Naive thymus-derived CD4-positive, alpha-beta T cell (primary cell): ENCODE results near the gene PRR15L. TPM values are rescaled to one million over a fixed set of nuclear protein-coding genes. Genes with fewer than 3 reads are reported as not detected.
"Not testable (repeated sequence)": the region's sequence is repeated elsewhere in the genome, so short reads cannot be mapped to it uniquely, and the experiment has no call there.

Experiments used
- ATAC-seq: fragments of 150-1000 bp; cut with Tn5 transposase; 2 replicates; pipeline ENCODE4 v1.10.0; 2021; ENCODE audit warnings: mild to moderate bottlenecking, moderate library complexity
- CTCF ChIA-PET: fragments of 350-600 bp; sonication (Branson Sonifier 250); formaldehyde crosslinking; loops from one replicate; lab custom pipeline; 2021; ENCODE audit warnings: antibody characterized with exemption; lab: Charles Lee
- POLR2A ChIA-PET: fragments of 350-600 bp; sonication (Branson Sonifier 250); formaldehyde crosslinking; loops from one replicate; lab custom pipeline; 2021; ENCODE audit warnings: antibody characterized with exemption, inconsistent platforms; lab: Charles Lee
- DNase-seq, 9 donors: peaks; one replicate each; pipeline versions ENCODE4 v3.0.0 to v3.0.0-alpha.2; 2020 to 2022; ENCODE audit warnings: mixed read lengths in 1 of 9
- H3K27ac ChIP-seq: one replicate; pipeline ENCODE4 v1.7.0; 2013; ENCODE audit warnings: mild to moderate bottlenecking, low read depth, low read length, moderate library complexity
- H3K27me3 ChIP-seq, 2 donors: one replicate each; pipeline ENCODE4 v1.7.0; 2013; ENCODE audit warnings: low read length in 2 of 2, mild to moderate bottlenecking in 2 of 2, moderate library complexity in 2 of 2; ENCODE audit not compliant: control insufficient read depth in 2 of 2, insufficient read depth in 2 of 2
- H3K36me3 ChIP-seq, 3 experiments: 1 replicate in 2 of 3; 2 replicates in 1 of 3; pipeline ENCODE4 v1.7.0; 2013; ENCODE audit warnings: low read length in 3 of 3, mild to moderate bottlenecking in 3 of 3, moderate library complexity in 1 of 3; ENCODE audit not compliant: insufficient read depth in 3 of 3, control insufficient read depth in 2 of 3
- H3K4me1 ChIP-seq, 2 donors: one replicate each; pipeline ENCODE4 v1.7.0; 2013; ENCODE audit warnings: low read length in 2 of 2, mild to moderate bottlenecking in 2 of 2, moderate library complexity in 1 of 2; ENCODE audit not compliant: control insufficient read depth in 2 of 2, insufficient read depth in 2 of 2
- H3K4me3 ChIP-seq: 2 replicates; pipeline ENCODE4 v1.7.0; 2013; ENCODE audit warnings: mild to moderate bottlenecking, low read length
- H3K9me3 ChIP-seq, 3 experiments: 1 replicate in 2 of 3; 2 replicates in 1 of 3; pipeline ENCODE4 v1.7.0; 2013; ENCODE audit warnings: low read length in 3 of 3; ENCODE audit not compliant: control insufficient read depth in 2 of 3
- H3K27ac Mint-ChIP-seq, 9 donors: one replicate each; pipeline ENCODE4 v1.8.0; 2020 to 2022; ENCODE audit warnings: mixed read lengths in 9 of 9, mild to moderate bottlenecking in 8 of 9, moderate library complexity in 5 of 9, inconsistent platforms in 2 of 9
- H3K27me3 Mint-ChIP-seq, 5 donors: one replicate each; pipeline ENCODE4 v1.8.0; 2021 to 2022; ENCODE audit warnings: mixed read lengths in 5 of 5, mild to moderate bottlenecking in 1 of 5
- H3K36me3 Mint-ChIP-seq, 5 donors: one replicate each; pipeline ENCODE4 v1.8.0; 2020 to 2022; ENCODE audit warnings: mixed read lengths in 5 of 5, mild to moderate bottlenecking in 3 of 5, inconsistent platforms in 1 of 5
- H3K4me1 Mint-ChIP-seq, 7 donors: one replicate each; pipeline ENCODE4 v1.8.0; 2020 to 2022; ENCODE audit warnings: mixed read lengths in 7 of 7, mild to moderate bottlenecking in 3 of 7, inconsistent platforms in 1 of 7
- H3K4me3 Mint-ChIP-seq, 10 donors: one replicate each; pipeline ENCODE4 v1.8.0; 2020 to 2022; ENCODE audit warnings: mild to moderate bottlenecking in 10 of 10, mixed read lengths in 10 of 10, moderate library complexity in 6 of 10, inconsistent platforms in 2 of 10
- H3K9me3 Mint-ChIP-seq, 11 donors: one replicate each; pipeline ENCODE4 v1.8.0; 2020 to 2022; ENCODE audit warnings: mixed read lengths in 11 of 11, mild to moderate bottlenecking in 4 of 11, inconsistent platforms in 1 of 11, moderate library complexity in 1 of 11
- intact Hi-C, 2 donors: fragments of 100-400 bp; cut with micrococcal nuclease; formaldehyde crosslinking; loops; one replicate each; pipeline ENCODE4 v1.15.1; 2023
- polyA plus RNA-seq, 2 donors: library from polyadenylated mRNA; unstranded; fragments of 300-500 nt; fragmentation: Illumina TruSeq; gene quantifications; one replicate each; pipeline ENCODE4 v1.2.3, GENCODE V29; 2021
- total RNA-seq, 6 experiments: library from RNA in 5 of 6; stranded (reverse) in 5 of 6; gene quantifications; 1 replicate in 5 of 6; 2 replicates in 1 of 6; pipeline ENCODE4 v1.2.3 and lab custom pipeline; 2021 to 2026

The PRR15L gene
- total and polyA plus RNA-seq, 7 experiments from 2014 or later = 0.32 TPM; not detected in 6

DNA sequence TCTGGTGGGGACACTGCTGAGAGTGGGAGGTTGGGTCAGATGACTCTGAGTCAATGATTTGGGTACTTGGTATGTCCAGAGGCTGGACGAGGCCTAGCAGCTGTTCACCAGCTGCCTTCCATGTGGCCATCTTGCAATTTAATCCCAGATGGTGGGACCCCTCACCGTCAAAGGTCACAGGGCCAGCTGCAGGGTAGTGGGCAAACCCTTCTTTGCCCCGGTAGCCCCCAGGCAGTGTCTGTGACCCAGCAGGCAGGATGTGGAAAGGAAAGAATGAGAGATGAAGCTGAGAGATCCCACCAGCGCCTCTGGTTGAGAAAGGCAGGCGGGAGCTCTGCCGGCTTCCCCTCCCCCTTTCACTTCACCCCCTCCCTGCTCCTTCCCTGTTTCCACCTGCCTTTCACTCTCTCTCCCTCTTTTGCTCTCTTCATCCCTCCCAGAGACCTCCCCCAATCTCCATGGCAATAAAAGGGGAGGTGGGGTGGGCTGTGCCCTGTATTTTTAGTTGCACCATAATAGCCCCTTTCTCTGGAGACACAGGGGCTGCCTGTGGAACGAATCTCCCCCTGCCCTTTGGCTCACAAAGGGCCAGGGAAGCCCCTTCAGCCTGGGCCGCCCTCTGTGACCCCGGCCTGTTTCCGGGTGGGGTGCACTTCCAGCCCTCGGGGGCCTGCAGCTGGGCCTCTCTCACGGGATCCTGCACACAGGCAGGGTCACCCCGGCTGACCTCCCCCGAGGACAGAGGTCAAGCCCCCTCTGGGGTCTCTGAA is 33.5 kb upstream of the PRR15L start:
- intact Hi-C loops = no loop called here
- H3K27me3 ChIP-seq = no peaks in the 10 kb centered on the region
- H3K9me3 Mint-ChIP-seq = peaks cover 0 to 3% (median 0%) of the 10 kb centered on the region in 11 donors
- ATAC-seq (no peak), DNase-seq (no peak)
- H3K4me3 ChIP-seq = no peak overlapping the region
- H3K27ac Mint-ChIP-seq = no peak overlapping the region
- ChIA-PET POLR2A (no interaction called here), CTCF (no interaction called here)
- no peaks in the 10 kb centered on the region for H3K9me3 ChIP-seq
- no peak overlapping the region for H3K4me3 Mint-ChIP-seq
- H3K27ac ChIP-seq = no peak overlapping the region
- H3K27me3 Mint-ChIP-seq = peaks cover 0 to 10% (median 4%) of the 10 kb centered on the region in 5 donors
- H3K4me1 Mint-ChIP-seq = peaks cover 0 to 14% (median 0%) of the 10 kb centered on the region in 7 donors
- H3K36me3 Mint-ChIP-seq = no peaks in the 10 kb centered on the region
- no peaks in the 10 kb centered on the region for H3K4me1 ChIP-seq
- H3K36me3 ChIP-seq = no peaks in the 10 kb centered on the region

DNA sequence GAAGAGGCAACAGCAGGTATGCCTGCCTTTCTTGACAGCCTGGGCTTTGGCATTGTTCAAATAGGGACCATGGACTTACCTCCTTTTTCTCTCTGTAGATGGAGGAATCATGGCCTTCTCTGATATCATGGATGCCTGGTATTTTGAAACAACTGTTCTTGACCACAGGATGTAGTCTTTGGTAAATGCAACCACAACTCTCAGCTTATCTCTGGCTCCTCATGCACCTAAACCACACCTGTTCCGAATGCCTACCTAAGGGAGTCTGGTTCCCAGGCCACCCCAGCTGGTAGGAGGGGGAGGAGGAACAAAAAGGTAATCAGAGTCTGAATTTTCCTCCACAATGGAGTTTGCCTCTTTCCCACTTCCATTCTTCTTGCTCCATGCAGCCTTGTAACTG is 32.0 kb upstream of the PRR15L start:
- Histone ChIP-seq H3K27ac (no peak overlapping the region), H3K36me3 (no peaks in the 10 kb centered on the region), H3K27me3 (no peaks in the 10 kb centered on the region), H3K9me3 (no peaks in the 10 kb centered on the region), H3K4me1 (no peaks in the 10 kb centered on the region), H3K4me3 (no peak overlapping the region)
- Mint-ChIP-seq H3K4me1 (peaks cover 0 to 14% (median 0%) of the 10 kb centered on the region in 7 donors), H3K4me3 (no peak overlapping the region), H3K27me3 (peaks cover 0 to 10% (median 4%) of the 10 kb centered on the region in 5 donors), H3K9me3 (peaks cover 0 to 3% (median 0%) of the 10 kb centered on the region in 11 donors), H3K36me3 (no peaks in the 10 kb centered on the region), H3K27ac (peak overlapping the region in 1 of 9 donors; percentile 29)
- ChIA-PET CTCF (no interaction called here), POLR2A (no interaction called here)
- DNase-seq = no peak
- no peak for ATAC-seq
- intact Hi-C loops = no loop called here

DNA sequence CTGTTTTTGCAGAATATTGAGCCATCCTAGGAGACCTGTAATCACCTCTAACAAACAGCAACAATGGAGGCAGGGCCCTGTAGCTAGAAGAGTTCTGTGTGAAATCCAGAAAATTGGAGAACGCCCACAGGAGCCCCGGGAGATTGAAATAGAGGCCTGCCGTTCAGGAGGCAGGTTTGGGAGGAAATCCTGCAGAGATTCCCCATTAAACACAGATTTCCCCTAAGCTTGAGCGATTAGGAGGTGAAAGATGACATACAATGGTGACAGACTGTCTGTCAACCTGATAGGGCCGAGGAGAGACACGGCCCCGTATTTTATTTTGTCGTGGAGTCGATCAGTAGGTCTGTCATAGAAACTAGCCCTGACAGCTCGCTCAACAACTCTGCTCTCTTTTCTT is 31.5 kb upstream of the PRR15L start:
- intact Hi-C loops = no loop called here
- ChIA-PET CTCF (no interaction called here), POLR2A (no interaction called here)
- Mint-ChIP-seq H3K27ac (peak overlapping the region in 1 of 9 donors; percentile 29), H3K27me3 (peaks cover 0 to 6% (median 3%) of the 10 kb centered on the region in 5 donors), H3K9me3 (peaks cover 0 to 2% (median 0%) of the 10 kb centered on the region in 11 donors), H3K4me3 (no peak overlapping the region), H3K4me1 (peaks cover 0 to 14% (median 0%) of the 10 kb centered on the region in 7 donors), H3K36me3 (no peaks in the 10 kb centered on the region)
- no peak overlapping the region for H3K4me3 ChIP-seq
- no peaks in the 10 kb centered on the region for H3K4me1 ChIP-seq
- H3K27me3 ChIP-seq = no peaks in the 10 kb centered on the region
- DNase-seq (no peak), ATAC-seq (no peak)
- H3K9me3 ChIP-seq = no peaks in the 10 kb centered on the region
- no peak overlapping the region for H3K27ac ChIP-seq
- H3K36me3 ChIP-seq = no peaks in the 10 kb centered on the region

DNA sequence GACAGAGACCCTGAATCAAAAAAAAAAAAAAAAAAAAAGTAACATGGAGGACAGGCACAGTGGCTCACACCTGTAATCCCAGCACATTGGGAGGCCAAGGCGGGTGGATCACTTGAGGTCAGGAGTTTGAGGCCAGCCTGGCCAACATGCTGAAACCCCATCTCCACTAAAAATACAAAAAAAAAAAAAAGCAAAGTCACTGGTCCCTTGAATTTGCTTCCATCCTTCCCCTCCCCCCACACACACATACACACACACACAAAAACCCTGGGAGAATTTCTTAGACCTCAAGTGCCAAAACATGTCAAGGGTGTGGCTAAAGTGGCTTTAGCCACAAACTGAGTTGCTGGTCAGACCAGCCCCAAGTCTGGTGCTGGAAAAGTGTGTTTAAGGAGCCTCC is 30.8 kb upstream of the PRR15L start:
- H3K4me1 ChIP-seq, H3K27me3 Mint-ChIP-seq, H3K27ac ChIP-seq, intact Hi-C loops, ATAC-seq, H3K36me3 Mint-ChIP-seq, H3K9me3 ChIP-seq, H3K27me3 ChIP-seq, H3K4me3 ChIP-seq, POLR2A ChIA-PET, DNase-seq, H3K9me3 Mint-ChIP-seq, H3K4me3 Mint-ChIP-seq, CTCF ChIA-PET, H3K36me3 ChIP-seq: not testable (repeated sequence)
- peak overlapping the region in 1 of 9 donors; percentile 29 for H3K27ac Mint-ChIP-seq
- peaks cover 0 to 14% (median 0%) of the 10 kb centered on the region in 7 donors for H3K4me1 Mint-ChIP-seq

DNA sequence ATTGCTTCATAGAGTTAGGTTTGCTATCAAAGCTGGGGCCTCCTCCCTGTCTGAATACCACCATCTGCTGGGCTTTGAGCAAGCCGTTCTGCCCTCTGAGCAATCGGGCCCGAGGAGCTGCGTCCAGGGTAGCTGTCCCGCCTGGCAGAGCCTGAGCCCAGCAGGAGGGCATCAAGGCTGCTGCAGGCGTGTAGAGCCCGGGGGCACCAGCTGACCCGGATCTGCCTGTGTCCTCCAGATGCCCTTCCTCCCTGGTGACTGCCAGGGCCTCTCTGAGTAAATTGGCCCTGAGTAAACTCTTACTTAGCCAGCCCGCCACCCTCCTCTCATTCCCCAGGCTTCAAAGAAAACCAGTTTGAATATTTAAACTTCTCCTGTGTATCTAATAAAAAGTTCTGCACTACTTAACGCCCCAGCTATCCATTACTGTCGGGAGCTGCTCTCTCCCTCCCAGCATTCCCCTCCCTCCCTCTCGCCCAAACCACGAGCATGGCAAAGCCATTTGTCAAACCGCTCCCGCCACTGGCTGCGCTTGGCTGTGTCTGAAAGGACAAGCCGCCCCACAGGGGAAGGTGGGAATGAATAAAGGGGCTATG is 29.7 kb upstream of the PRR15L start:
- ChIA-PET CTCF (interaction anchor here (1.5 kb wide), 1 partner anchor 37 kb away, joined by 10 read pairs; no protein-coding TSS in a partner anchor), POLR2A (no interaction called here)
- H3K9me3 ChIP-seq = no peaks in the 10 kb centered on the region
- intact Hi-C loops = no loop called here
- ATAC-seq = no peak
- H3K9me3 Mint-ChIP-seq = no peaks in the 10 kb centered on the region
- peaks cover 0 to 18% (median 0%) of the 10 kb centered on the region in 3 experiments for H3K36me3 ChIP-seq
- peaks cover 0 to 14% (median 0%) of the 10 kb centered on the region in 7 donors for H3K4me1 Mint-ChIP-seq
- no peak overlapping the region for H3K4me3 Mint-ChIP-seq
- no peak overlapping the region for H3K4me3 ChIP-seq
- no peaks in the 10 kb centered on the region for H3K27me3 ChIP-seq
- peaks cover 0 to 6% (median 0%) of the 10 kb centered on the region in 5 donors for H3K36me3 Mint-ChIP-seq
- H3K27ac Mint-ChIP-seq = no peak overlapping the region
- no peak overlapping the region for H3K27ac ChIP-seq
- H3K4me1 ChIP-seq = no peaks in the 10 kb centered on the region
- no peak for DNase-seq
- H3K27me3 Mint-ChIP-seq = peaks cover 0 to 2% (median 0%) of the 10 kb centered on the region in 5 donors

DNA sequence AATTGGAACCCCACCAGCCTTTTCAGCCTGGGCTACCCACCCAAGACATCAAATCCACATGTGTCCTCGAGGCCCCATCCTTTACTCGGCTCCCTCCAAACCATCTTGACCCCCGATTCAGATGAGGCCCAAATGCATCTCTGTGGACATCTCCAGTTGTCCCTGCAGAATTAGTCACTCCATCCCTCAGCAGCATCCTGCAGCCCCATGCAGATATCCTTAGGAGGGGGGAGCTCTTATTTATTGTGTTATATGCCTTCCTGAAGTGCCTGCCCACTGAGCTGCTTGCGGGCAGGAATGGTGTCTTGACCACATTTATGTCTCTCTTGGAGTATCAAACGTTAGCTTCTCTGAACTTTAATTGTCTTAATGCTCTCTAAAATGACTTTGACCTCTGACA is 28.8 kb upstream of the PRR15L start:
- no peak overlapping the region for H3K4me3 Mint-ChIP-seq
- Histone ChIP-seq H3K27me3 (no peaks in the 10 kb centered on the region), H3K4me3 (no peak overlapping the region), H3K36me3 (peaks cover 0 to 26% (median 7%) of the 10 kb centered on the region in 3 experiments), H3K27ac (no peak overlapping the region), H3K4me1 (peaks cover 0 to 5% of the 10 kb centered on the region in 2 donors), H3K9me3 (no peaks in the 10 kb centered on the region)
- peaks cover 0 to 17% (median 0%) of the 10 kb centered on the region in 7 donors for H3K4me1 Mint-ChIP-seq
- ChIA-PET CTCF (interaction anchor here (0.6 to 1.5 kb wide), 2 partner anchors 9 to 36 kb away, joined by 3 to 10 read pairs; no protein-coding TSS in a partner anchor), POLR2A (no interaction called here)
- H3K9me3 Mint-ChIP-seq = no peaks in the 10 kb centered on the region
- intact Hi-C loops = no loop called here
- peaks cover 0 to 6% (median 2%) of the 10 kb centered on the region in 5 donors for H3K36me3 Mint-ChIP-seq
- H3K27ac Mint-ChIP-seq = peak overlapping the region in 1 of 9 donors; percentile 48
- H3K27me3 Mint-ChIP-seq = no peaks in the 10 kb centered on the region
- ATAC-seq (no peak), DNase-seq (no peak)
